Hepatocyte (in vitro differentiated cells): ENCODE measurements around the gene FSCN2. TPM values are rescaled to one million over a fixed set of nuclear protein-coding genes. Genes with fewer than 3 reads are reported as not detected.

Experiments
- DNase-seq: peaks from one replicate; pipeline ENCODE4 v3.0.0-alpha.2; 2016; ENCODE audit warnings: low spot score
- H2AFZ ChIP-seq: fragments of 200-600 bp; sonication (generic); 2 replicates; pipeline ENCODE4 v1.6.0; 2016; ENCODE audit warnings: antibody characterized with exemption, mild to moderate bottlenecking
- H3K27ac ChIP-seq: fragments of 200-600 bp; sonication (generic); 2 replicates; pipeline ENCODE4 v1.5.1; 2016; ENCODE audit warnings: mild to moderate bottlenecking
- H3K27me3 ChIP-seq: fragments of 200-600 bp; sonication (generic); 2 replicates; pipeline ENCODE4 v1.6.1; 2016
- H3K36me3 ChIP-seq: fragments of 200-600 bp; sonication (generic); replicated peaks from 2 replicates; pipeline ENCODE4 v1.5.1; 2016; ENCODE audit warnings: low read depth; ENCODE audit not compliant: insufficient read depth
- H3K4me1 ChIP-seq: fragments of 200-600 bp; sonication (generic); 2 replicates; pipeline ENCODE4 v1.5.1; 2016; ENCODE audit warnings: mild to moderate bottlenecking, moderate library complexity; ENCODE audit not compliant: insufficient read depth
- H3K4me2 ChIP-seq: fragments of 200-600 bp; sonication (generic); 2 replicates; pipeline ENCODE4 v1.6.0; 2016
- H3K4me3 ChIP-seq: fragments of 200-600 bp; sonication (generic); 2 replicates; pipeline ENCODE4 v1.5.1; 2016; ENCODE audit warnings: mild to moderate bottlenecking
- H3K79me2 ChIP-seq: fragments of 200-600 bp; sonication (generic); 2 replicates; pipeline ENCODE4 v1.6.0; 2017; ENCODE audit warnings: mild to moderate bottlenecking
- H3K9me2 ChIP-seq: fragments of 200-600 bp; sonication (generic); replicated peaks from 2 replicates; pipeline ENCODE4 v1.6.0; 2017; ENCODE audit warnings: mild to moderate bottlenecking; ENCODE audit not compliant: insufficient read depth
- H3K9me3 ChIP-seq: fragments of 200-600 bp; sonication (generic); 2 replicates; pipeline ENCODE4 v1.5.1; 2016; ENCODE audit warnings: low read depth, mild to moderate bottlenecking
- H4K20me1 ChIP-seq: fragments of 200-600 bp; sonication (generic); 2 replicates; pipeline ENCODE4 v1.6.0; 2016; ENCODE audit warnings: mild to moderate bottlenecking; ENCODE audit not compliant: insufficient read depth, poor library complexity, severe bottlenecking
- EZH2 ChIP-seq: fragments of 200-600 bp; sonication (generic); IDR thresholded peaks from 2 replicates; pipeline ENCODE4 v1.6.1; 2016; ENCODE audit warnings: antibody characterized with exemption, mild to moderate bottlenecking, borderline replicate concordance
- EZH2phosphoT487 ChIP-seq: fragments of 200-600 bp; sonication (generic); IDR thresholded peaks from one replicate; pipeline ENCODE4 v1.6.1; 2018; ENCODE audit warnings: antibody characterized with exemption, mild to moderate bottlenecking, low read depth, moderate library complexity; ENCODE audit not compliant: unreplicated experiment, severe bottlenecking
- WGBS: methylation state at CpG from one replicate; pipeline ENCODE4 v1.1.6; 2016; ENCODE audit warnings: low lambda C conversion rate; ENCODE audit errors: missing lambda C conversion rate; 5-methylcytosine and 5-hydroxymethylcytosine counted together
- polyA plus RNA-seq: library from polyadenylated mRNA; unstranded; fragments of >200 nt; fragmentation: Nextera tagmentation; extraction: Ambion mirVana; gene quantifications from 2 replicates; pipeline ENCODE4 v1.2.1, GENCODE V29; 2016
- total RNA-seq: library from RNA; depleted of rRNA; stranded (reverse); fragments of >200 nt; gene quantifications from 2 replicates; pipeline ENCODE4 v1.2.3, GENCODE V29; 2014
- TF ChIP-seq, protein P1 (sequence below): fragments of 200-600 bp; sonication (generic); IDR thresholded peaks from 2 replicates; pipeline ENCODE4 v1.5.1; 2016; ENCODE audit warnings: antibody characterized with exemption, mild to moderate bottlenecking; ENCODE audit not compliant: poor library complexity

The FSCN2 gene
- total and polyA plus RNA-seq, 2 experiments from 2014 or later, result 0.40 to 3.7 TPM

- H3K4me1 ChIP-seq, result peaks cover 17% of the 10 kb centered on the region
- H3K4me3 ChIP-seq, result no peak overlapping the region
- no peaks in the 10 kb centered on the region for H4K20me1 ChIP-seq
- H3K27me3 ChIP-seq, result no peaks in the 10 kb centered on the region
- DNase-seq, result no peak
- peaks cover 3% of the 10 kb centered on the region for H3K79me2 ChIP-seq
- H3K9me2 ChIP-seq, result no peaks in the 10 kb centered on the region
- H3K4me2 ChIP-seq, result no peak overlapping the region
- peak overlapping the region; percentile 69 for H3K27ac ChIP-seq
- H3K36me3 ChIP-seq, result no peaks in the 10 kb centered on the region
- WGBS, result 95% methylated on average over 21 of the region's 21 CpGs
- no peak overlapping the region for H2AFZ ChIP-seq
- TF ChIP-seq EZH2phosphoT487 (no peak), EZH2 (no peak)
- TF ChIP-seq, protein P1, sequence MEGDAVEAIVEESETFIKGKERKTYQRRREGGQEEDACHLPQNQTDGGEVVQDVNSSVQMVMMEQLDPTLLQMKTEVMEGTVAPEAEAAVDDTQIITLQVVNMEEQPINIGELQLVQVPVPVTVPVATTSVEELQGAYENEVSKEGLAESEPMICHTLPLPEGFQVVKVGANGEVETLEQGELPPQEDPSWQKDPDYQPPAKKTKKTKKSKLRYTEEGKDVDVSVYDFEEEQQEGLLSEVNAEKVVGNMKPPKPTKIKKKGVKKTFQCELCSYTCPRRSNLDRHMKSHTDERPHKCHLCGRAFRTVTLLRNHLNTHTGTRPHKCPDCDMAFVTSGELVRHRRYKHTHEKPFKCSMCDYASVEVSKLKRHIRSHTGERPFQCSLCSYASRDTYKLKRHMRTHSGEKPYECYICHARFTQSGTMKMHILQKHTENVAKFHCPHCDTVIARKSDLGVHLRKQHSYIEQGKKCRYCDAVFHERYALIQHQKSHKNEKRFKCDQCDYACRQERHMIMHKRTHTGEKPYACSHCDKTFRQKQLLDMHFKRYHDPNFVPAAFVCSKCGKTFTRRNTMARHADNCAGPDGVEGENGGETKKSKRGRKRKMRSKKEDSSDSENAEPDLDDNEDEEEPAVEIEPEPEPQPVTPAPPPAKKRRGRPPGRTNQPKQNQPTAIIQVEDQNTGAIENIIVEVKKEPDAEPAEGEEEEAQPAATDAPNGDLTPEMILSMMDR, result no peak
- no peaks in the 10 kb centered on the region for H3K9me3 ChIP-seq
These were observed 29.3 kb downstream of the FSCN2 start for GRCh38 chr17:81557276-81558114.

DNA sequence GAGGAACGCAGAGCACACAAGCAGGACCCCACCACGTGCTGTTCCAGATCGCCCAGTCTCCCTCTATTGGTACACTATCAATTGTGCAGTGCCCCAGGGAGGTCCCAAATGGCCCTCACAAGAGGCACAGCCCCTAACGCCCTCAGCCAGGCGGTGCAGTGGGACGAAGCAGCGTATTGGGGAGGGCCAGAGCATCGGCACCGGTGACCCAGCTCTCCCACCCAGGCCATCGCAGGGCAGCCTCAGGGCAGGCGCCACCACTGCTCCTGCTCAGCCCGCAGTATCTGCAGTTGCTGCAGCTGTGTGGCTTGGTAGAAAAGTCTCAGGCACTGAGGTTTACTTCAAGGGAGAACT lies 29.9 kb downstream of the FSCN2 start:
- no peak overlapping the region for H3K4me2 ChIP-seq
- H3K4me3 ChIP-seq, result no peak overlapping the region
- H3K79me2 ChIP-seq, result peaks cover 3% of the 10 kb centered on the region
- no peaks in the 10 kb centered on the region for H3K9me3 ChIP-seq
- H4K20me1 ChIP-seq, result no peaks in the 10 kb centered on the region
- H3K9me2 ChIP-seq, result no peaks in the 10 kb centered on the region
- peaks cover 17% of the 10 kb centered on the region for H3K4me1 ChIP-seq
- DNase-seq, result no peak
- H3K27ac ChIP-seq, result no peak overlapping the region
- no peak overlapping the region for H2AFZ ChIP-seq
- no peaks in the 10 kb centered on the region for H3K36me3 ChIP-seq
- WGBS, result 93% methylated on average over 12 of the region's 12 CpGs
- no peak for TF ChIP-seq EZH2phosphoT487
- TF ChIP-seq, protein P1, result no peak
- no peak for TF ChIP-seq EZH2
- H3K27me3 ChIP-seq, result no peaks in the 10 kb centered on the region

DNA sequence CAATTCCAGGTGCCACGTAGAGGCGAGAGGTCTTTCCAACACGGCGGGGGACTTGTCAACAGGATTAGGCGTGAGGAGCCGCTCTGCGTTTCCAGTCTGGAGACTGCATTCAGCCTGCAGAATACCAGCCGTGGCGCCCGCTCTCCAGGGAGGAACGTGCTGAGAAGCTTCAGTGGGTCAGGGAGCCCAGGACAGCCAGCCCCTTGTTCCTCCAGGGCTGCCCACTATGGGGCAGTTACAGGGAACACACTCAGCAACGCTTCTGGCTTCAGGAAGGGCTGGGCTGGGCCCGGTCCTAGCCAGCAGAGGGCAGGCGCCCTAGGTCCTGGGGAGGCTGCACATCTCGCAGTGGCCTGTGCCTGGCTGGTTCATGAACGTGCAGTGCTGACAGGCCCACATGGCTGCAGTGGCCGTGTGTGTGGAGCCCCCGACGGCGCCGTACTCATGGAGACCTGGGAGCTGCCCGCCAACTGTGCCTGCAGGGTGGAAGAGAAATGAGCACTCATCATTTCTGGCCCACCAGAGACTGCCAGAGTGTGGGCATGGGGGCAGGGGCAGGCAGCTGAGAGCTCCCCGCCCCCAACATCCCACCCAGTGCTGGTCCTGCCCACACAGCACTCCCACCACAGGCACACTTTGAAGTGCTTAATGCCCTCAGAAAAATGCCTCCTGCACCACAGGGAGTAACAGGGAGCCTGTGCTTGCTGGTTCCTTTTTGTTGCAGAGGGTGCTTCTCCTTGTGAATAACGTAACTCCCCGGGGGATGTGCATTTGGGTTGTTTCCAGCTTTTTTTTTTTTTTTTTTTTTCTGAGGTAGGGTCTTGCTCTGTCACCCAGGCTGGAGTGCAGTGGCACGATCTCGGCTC lies 31.0 kb downstream of the FSCN2 start:
- Histone ChIP-seq H3K9me3 (no peaks in the 10 kb centered on the region), H3K79me2 (no peaks in the 10 kb centered on the region), H3K4me1 (peaks cover 7% of the 10 kb centered on the region), H3K4me2 (no peak overlapping the region), H3K9me2 (no peaks in the 10 kb centered on the region), H3K4me3 (no peak overlapping the region), H3K27ac (no peak overlapping the region), H2AFZ (no peak overlapping the region), H3K36me3 (no peaks in the 10 kb centered on the region), H4K20me1 (no peaks in the 10 kb centered on the region), H3K27me3 (no peaks in the 10 kb centered on the region)
- no peak for DNase-seq
- TF ChIP-seq EZH2phosphoT487 (no peak), EZH2 (no peak)
- TF ChIP-seq, protein P1, result no peak
- WGBS, result 89% methylated on average over 26 of the region's 27 CpGs
